H9 (cell line): ENCODE measurements around the gene SCO2. TPM values are rescaled to one million over a fixed set of nuclear protein-coding genes. Genes with fewer than 3 reads are reported as not detected.
"Not testable (repeated sequence)": the region's sequence is repeated elsewhere in the genome, so short reads cannot be mapped to it uniquely, and the experiment has no call there.

Experiments
- DNase-seq: peaks from one replicate; pipeline ENCODE4 v3.0.0-alpha.2; 2017
- H2AFZ ChIP-seq: one replicate; pipeline ENCODE4 v1.6.1; 2013; ENCODE audit warnings: mild to moderate bottlenecking, low read length, control low read depth, moderate library complexity
- H2AK5ac ChIP-seq: 2 replicates; pipeline ENCODE4 v1.6.1; 2013; ENCODE audit warnings: low read length, control low read depth, mixed read lengths; ENCODE audit not compliant: insufficient read length
- H2BK120ac ChIP-seq: one replicate; pipeline ENCODE4 v1.6.1; 2013; ENCODE audit warnings: low read depth, mild to moderate bottlenecking, low read length, control low read depth, inconsistent platforms; ENCODE audit not compliant: poor library complexity, severe bottlenecking
- H2BK12ac ChIP-seq: 2 replicates; pipeline ENCODE4 v1.6.1; 2013; ENCODE audit warnings: low read length, control low read depth, mixed read lengths, low read depth; ENCODE audit not compliant: insufficient read length
- H2BK15ac ChIP-seq: 2 replicates; pipeline ENCODE4 v1.6.1; 2013; ENCODE audit warnings: low read depth, low read length, control low read depth
- H2BK20ac ChIP-seq: one replicate; pipeline ENCODE4 v1.6.1; 2013; ENCODE audit warnings: low read depth, mild to moderate bottlenecking, low read length, control low read depth, inconsistent platforms; ENCODE audit not compliant: poor library complexity, severe bottlenecking
- H2BK5ac ChIP-seq: 2 replicates; pipeline ENCODE4 v1.6.1; 2013; ENCODE audit warnings: low read length, control low read depth, mixed read lengths; ENCODE audit not compliant: insufficient read length
- H3K14ac ChIP-seq: 2 replicates; pipeline ENCODE4 v1.6.1; 2013; ENCODE audit warnings: low read length, control low read depth; ENCODE audit not compliant: insufficient read depth
- H3K18ac ChIP-seq: 2 replicates; pipeline ENCODE4 v1.6.1; 2013; ENCODE audit warnings: low read depth, mild to moderate bottlenecking, mixed read lengths, low read length, control low read depth; ENCODE audit not compliant: insufficient read length
- H3K23ac ChIP-seq: 2 replicates; pipeline ENCODE4 v1.6.1; 2013; ENCODE audit warnings: low read length, control low read depth, mixed read lengths, low read depth; ENCODE audit not compliant: insufficient read length
- H3K23me2 ChIP-seq: 2 replicates; pipeline ENCODE4 v1.6.1; 2013; ENCODE audit warnings: low read depth, mild to moderate bottlenecking, mixed read lengths, low read length, control low read depth; ENCODE audit not compliant: insufficient read length, poor library complexity, severe bottlenecking
- H3K27ac ChIP-seq: 2 replicates; pipeline ENCODE4 v1.5.1; 2013; ENCODE audit warnings: low read length, control low read depth, mixed read lengths, low read depth; ENCODE audit not compliant: insufficient read length
- H3K27me3 ChIP-seq: 2 replicates; pipeline ENCODE4 v1.6.1; 2013; ENCODE audit warnings: low read length, control low read depth, inconsistent platforms; ENCODE audit not compliant: insufficient read depth
- H3K4ac ChIP-seq: 2 replicates; pipeline ENCODE4 v1.6.1; 2013; ENCODE audit warnings: low read depth, mild to moderate bottlenecking, control low read depth, inconsistent platforms, low read length, moderate library complexity
- H3K4me1 ChIP-seq: 2 replicates; pipeline ENCODE4 v1.6.1; 2013; ENCODE audit warnings: low read length, control low read depth, inconsistent platforms; ENCODE audit not compliant: insufficient read depth
- H3K4me2 ChIP-seq: 2 replicates; pipeline ENCODE4 v1.6.1; 2013; ENCODE audit warnings: low read length, control low read depth, mixed read lengths; ENCODE audit not compliant: insufficient read length, insufficient read depth
- H3K56ac ChIP-seq: 2 replicates; pipeline ENCODE4 v1.6.1; 2013; ENCODE audit warnings: low read depth, mild to moderate bottlenecking, mixed read lengths, low read length, control low read depth; ENCODE audit not compliant: insufficient read length
- H3K79me1 ChIP-seq: 2 replicates; pipeline ENCODE4 v1.6.1; 2013; ENCODE audit warnings: low read depth, mild to moderate bottlenecking, moderate library complexity, low read length, control low read depth, inconsistent platforms; ENCODE audit not compliant: insufficient read depth, poor library complexity, severe bottlenecking
- H3K79me2 ChIP-seq: 2 replicates; pipeline ENCODE4 v1.6.1; 2013; ENCODE audit warnings: low read length, control low read depth, inconsistent platforms; ENCODE audit not compliant: insufficient read depth
- H3K9ac ChIP-seq: 2 replicates; pipeline ENCODE4 v1.6.1; 2013; ENCODE audit warnings: low read length, control low read depth, mixed read lengths; ENCODE audit not compliant: insufficient read length; ENCODE audit errors: extremely low read depth
- H3K9me3 ChIP-seq: one replicate; pipeline ENCODE4 v1.6.1; 2013; ENCODE audit warnings: low read depth, low read length, inconsistent platforms; ENCODE audit not compliant: control insufficient read depth
- H3T11ph ChIP-seq: one replicate; pipeline ENCODE4 v1.6.1; 2013; ENCODE audit warnings: mild to moderate bottlenecking, low read length, control low read depth, inconsistent platforms
- H4K20me1 ChIP-seq: one replicate; pipeline ENCODE4 v1.6.1; 2013; ENCODE audit not compliant: control insufficient read depth, insufficient read length, insufficient read depth
- H4K5ac ChIP-seq: 2 replicates; pipeline ENCODE4 v1.6.1; 2013; ENCODE audit warnings: low read depth, mild to moderate bottlenecking, mixed read lengths, low read length, control low read depth; ENCODE audit not compliant: insufficient read length
- H4K8ac ChIP-seq: replicated peaks from 2 replicates; pipeline ENCODE4 v1.6.1; 2013; ENCODE audit warnings: low read length, control low read depth, mixed read lengths, low read depth; ENCODE audit not compliant: insufficient read length
- H4K91ac ChIP-seq: 2 replicates; pipeline ENCODE4 v1.6.1; 2013; ENCODE audit warnings: low read depth, mild to moderate bottlenecking, moderate library complexity, mixed read lengths, low read length, control low read depth; ENCODE audit not compliant: insufficient read length
- H3K27ac Mint-ChIP-seq, 3 experiments: 2 replicates in 2 of 3; 3 replicates in 1 of 3; pipeline ENCODE4 v1.8.0; 2020 to 2021; ENCODE audit warnings: mixed read lengths in 3 of 3, mild to moderate bottlenecking in 1 of 3, moderate library complexity in 1 of 3
- H3K27me3 Mint-ChIP-seq: 2 replicates; pipeline ENCODE4 v1.8.0; 2021; ENCODE audit warnings: low read depth, mild to moderate bottlenecking, moderate library complexity, mixed read lengths
- H3K36me3 Mint-ChIP-seq, 3 experiments: 2 replicates in 2 of 3; 3 replicates in 1 of 3; pipeline ENCODE4 v1.8.0; 2020 to 2021; ENCODE audit warnings: low read depth in 3 of 3, mixed read lengths in 3 of 3; ENCODE audit not compliant: insufficient read depth in 1 of 3
- H3K4me1 Mint-ChIP-seq, 2 experiments: 2 replicates each; pipeline ENCODE4 v1.8.0; 2020; ENCODE audit warnings: mixed read lengths in 2 of 2
- H3K4me3 Mint-ChIP-seq, 2 experiments: 2 replicates in 1 of 2; 3 replicates in 1 of 2; pipeline ENCODE4 v1.8.0; 2020 to 2021; ENCODE audit warnings: mild to moderate bottlenecking in 2 of 2, mixed read lengths in 2 of 2, moderate library complexity in 1 of 2
- H3K9me3 Mint-ChIP-seq, 2 experiments: 2 replicates in 1 of 2; 3 replicates in 1 of 2; pipeline ENCODE4 v1.8.0; 2020; ENCODE audit warnings: mild to moderate bottlenecking in 2 of 2, mixed read lengths in 2 of 2, moderate library complexity in 1 of 2
- CTCF ChIP-seq: fragments of 200-600 bp; sonication (generic); conservative IDR thresholded peaks from 3 replicates; pipeline ENCODE4 v1.8.0; 2021; ENCODE audit warnings: antibody characterized with exemption, mild to moderate bottlenecking
- WGBS: extraction: QIAGEN DNeasy Blood & Tissue Kit; methylation state at CpG from one replicate; pipeline ENCODE4 v1.1.7; 2013; ENCODE audit warnings: missing lambda C conversion rate, low lambda C conversion rate, mixed read lengths; ENCODE audit not compliant: insufficient read length; ENCODE audit errors: extremely low coverage; 5-methylcytosine and 5-hydroxymethylcytosine counted together
- total RNA-seq: library from RNA; stranded (reverse); gene quantifications from 2 replicates; pipeline ENCODE4 v1.2.1, GENCODE V29; 2021

SCO2 gene
- total RNA-seq, 1 experiment from 2014 or later = 3.3 TPM

DNA sequence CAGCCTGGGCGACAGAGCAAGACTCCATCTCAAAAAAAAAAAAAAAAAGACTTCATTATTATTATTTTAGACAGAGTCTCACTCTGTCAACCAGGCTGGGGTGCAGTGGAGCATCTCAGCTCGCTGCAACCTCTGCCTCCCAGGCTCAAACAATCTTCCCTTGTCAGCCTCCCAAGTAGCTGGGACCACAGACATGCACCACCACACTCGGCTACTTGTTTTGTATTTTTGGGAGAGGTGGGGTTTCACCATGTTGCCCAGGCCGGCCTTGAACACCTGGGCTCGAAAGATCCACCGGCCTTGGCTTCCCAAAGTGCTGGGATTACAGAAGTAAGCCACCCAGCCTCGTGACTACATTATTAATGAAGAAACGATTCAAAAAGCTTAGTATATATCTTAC lies 9.7 kb upstream of the SCO2 start:
- no peak overlapping the region for H2AFZ ChIP-seq
- no peaks in the 10 kb centered on the region for H3K79me1 ChIP-seq
- no peaks in the 10 kb centered on the region for H3K9me3 ChIP-seq
- no peak overlapping the region for H3K56ac ChIP-seq
- H2AK5ac ChIP-seq = no peak overlapping the region
- no peak for DNase-seq
- no peak overlapping the region for H2BK5ac ChIP-seq
- no peak overlapping the region for H3K18ac ChIP-seq
- H4K8ac ChIP-seq = no peak overlapping the region
- no peak overlapping the region for H3K9ac ChIP-seq
- peaks cover 17% of the 10 kb centered on the region; the same call in 1 of the 2 replicates for H3K27me3 ChIP-seq
- Mint-ChIP-seq H3K4me1 (peaks cover 9 to 13% of the 10 kb centered on the region in 2 experiments), H3K27me3 (peaks cover 74% of the 10 kb centered on the region), H3K4me3 (no peak overlapping the region), H3K27ac (no peak overlapping the region), H3K36me3 (no peaks in the 10 kb centered on the region), H3K9me3 (no peaks in the 10 kb centered on the region)
- no peak overlapping the region for H2BK12ac ChIP-seq
- H4K20me1 ChIP-seq = no peaks in the 10 kb centered on the region
- no peak overlapping the region for H3K14ac ChIP-seq
- TF ChIP-seq CTCF = no peak
- H2BK20ac ChIP-seq = no peak overlapping the region
- H4K91ac ChIP-seq = no peak overlapping the region
- H4K5ac ChIP-seq = no peak overlapping the region
- no peak overlapping the region for H3K27ac ChIP-seq
- H2BK120ac ChIP-seq = no peak overlapping the region
- WGBS = no CpG with 5 or more reads among the region's 8 CpGs
- H3K23ac ChIP-seq = no peak overlapping the region
- H3K4me1 ChIP-seq = no peaks in the 10 kb centered on the region
- peaks cover 18% of the 10 kb centered on the region for H3K23me2 ChIP-seq
- H2BK15ac ChIP-seq = no peak overlapping the region
- no peak overlapping the region for H3K4me2 ChIP-seq
- no peak overlapping the region for H3K4ac ChIP-seq
- no peak overlapping the region for H3T11ph ChIP-seq
- no peaks in the 10 kb centered on the region for H3K79me2 ChIP-seq

DNA sequence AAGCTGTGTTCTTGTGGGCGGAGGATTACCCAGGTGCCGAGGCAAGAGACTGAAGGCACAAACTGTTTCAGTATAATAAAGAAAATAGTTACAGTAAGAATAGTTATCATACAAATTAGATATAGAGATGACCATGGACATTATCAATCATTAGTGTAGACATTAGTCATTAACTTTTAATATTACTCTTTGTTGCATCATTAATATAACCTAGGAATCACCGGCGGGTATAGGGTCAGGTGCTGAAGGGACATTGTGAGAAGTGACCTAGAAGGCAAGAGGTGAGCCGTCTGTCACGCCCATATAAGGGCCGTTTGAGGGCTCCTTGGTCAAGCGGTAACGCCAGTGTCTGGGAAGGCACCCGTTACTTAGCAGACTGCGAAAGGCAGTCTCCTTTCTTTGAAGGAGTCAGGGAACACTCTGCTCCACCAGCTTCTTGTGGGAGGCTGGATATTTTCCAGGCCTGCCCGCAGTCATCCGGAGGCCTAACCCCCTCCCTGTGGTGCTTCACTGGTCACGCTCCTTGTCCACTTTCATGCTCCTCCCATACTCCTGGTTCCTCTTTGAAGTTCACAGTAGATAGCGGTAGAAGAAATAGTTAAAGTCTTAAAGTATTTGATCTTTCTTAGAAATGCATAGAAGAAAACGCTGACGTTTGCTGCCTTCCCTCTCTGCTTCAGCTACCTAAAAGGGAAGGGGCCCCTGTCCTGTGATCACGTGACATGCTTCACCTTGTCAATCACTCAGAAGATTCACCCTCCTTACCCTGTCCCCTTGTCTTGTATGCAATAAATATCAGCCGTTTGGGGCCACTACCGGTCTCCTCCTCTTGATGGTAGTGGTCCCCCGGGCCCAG lies 8.7 kb upstream of the SCO2 start:
- H2AFZ ChIP-seq, H2BK120ac ChIP-seq, H3K9ac ChIP-seq, H3K56ac ChIP-seq, DNase-seq, H3T11ph ChIP-seq, H4K91ac ChIP-seq, H2BK12ac ChIP-seq, H3K9me3 ChIP-seq, H3K14ac ChIP-seq, H3K36me3 Mint-ChIP-seq, H3K27ac Mint-ChIP-seq, H3K9me3 Mint-ChIP-seq, H3K4ac ChIP-seq, H3K79me2 ChIP-seq, H4K5ac ChIP-seq, H3K18ac ChIP-seq, H2BK20ac ChIP-seq, H4K20me1 ChIP-seq, H3K27ac ChIP-seq, H4K8ac ChIP-seq, H2AK5ac ChIP-seq, H3K4me2 ChIP-seq, H3K4me1 ChIP-seq, H2BK5ac ChIP-seq, H2BK15ac ChIP-seq, H3K79me1 ChIP-seq, H3K23ac ChIP-seq: not testable (repeated sequence)
- WGBS = no CpG with 5 or more reads among the region's 21 CpGs
- peaks cover 18% of the 10 kb centered on the region for H3K23me2 ChIP-seq
- H3K27me3 Mint-ChIP-seq = peaks cover 74% of the 10 kb centered on the region
- H3K4me3 Mint-ChIP-seq = peak overlapping the region in 1 of 2 experiments; percentile 29; a peak in 1 of 5 replicates
- peaks cover 25% of the 10 kb centered on the region; the same call in 1 of the 2 replicates for H3K27me3 ChIP-seq
- H3K4me1 Mint-ChIP-seq = peaks cover 9 to 13% of the 10 kb centered on the region in 2 experiments
